Measurements from ENCODE around the gene IER5L.

IER5L gene

GRCh38 chr9:129139233-129139992 is 38.6 kb downstream of the IER5L start:
- H3K4me3 ChIP-seq (ENCODE audit: low read depth, low read length): peak overlapping the region; percentile 44
- TF ChIP-seq CTCF (IDR thresholded peaks at IDR 0.05; ENCODE audit: low read depth, low read length): peak; percentile 70
- no peak for TF ChIP-seq POLR2A (IDR thresholded peaks at IDR 0.05; ENCODE audit: extremely low read depth, insufficient read length)
- TF ChIP-seq MAX (IDR thresholded peaks at IDR 0.05; ENCODE audit: low read depth, low read length): peak; percentile 87
- peak; percentile 60 for TF ChIP-seq MYC (IDR thresholded peaks at IDR 0.05; ENCODE audit: low read depth, low read length)
- peak; percentile 89 for DNase-seq (ENCODE audit: low read depth)

- TF ChIP-seq MAX (IDR thresholded peaks at IDR 0.05; ENCODE audit: low read depth, low read length) (no peak), MYC (IDR thresholded peaks at IDR 0.05; ENCODE audit: low read depth, low read length) (no peak; the same call in 1 of the 2 replicates), POLR2A (IDR thresholded peaks at IDR 0.05; ENCODE audit: extremely low read depth, insufficient read length) (no peak), CTCF (IDR thresholded peaks at IDR 0.05; ENCODE audit: low read depth, low read length) (no peak)
- H3K4me3 ChIP-seq (ENCODE audit: low read depth, low read length): no peak overlapping the region
- DNase-seq (ENCODE audit: low read depth): no peak
Measured at GRCh38 chr9:129138476-129139232, 39.4 kb downstream of the IER5L start.

GRCh38 chr9:129138144-129138462 is 40.0 kb downstream of the IER5L start:
- no peak for TF ChIP-seq MYC (IDR thresholded peaks at IDR 0.05; ENCODE audit: low read depth, low read length)
- TF ChIP-seq MAX (IDR thresholded peaks at IDR 0.05; ENCODE audit: low read depth, low read length): no peak
- no peak for TF ChIP-seq CTCF (IDR thresholded peaks at IDR 0.05; ENCODE audit: low read depth, low read length)
- no peak for TF ChIP-seq POLR2A (IDR thresholded peaks at IDR 0.05; ENCODE audit: extremely low read depth, insufficient read length)
- no peak overlapping the region for H3K4me3 ChIP-seq (ENCODE audit: low read depth, low read length)
- no peak for DNase-seq (ENCODE audit: low read depth)

GRCh38 chr9:129137292-129138143 is 40.5 kb downstream of the IER5L start:
- DNase-seq (ENCODE audit: low read depth): no peak
- no peak for TF ChIP-seq MAX (IDR thresholded peaks at IDR 0.05; ENCODE audit: low read depth, low read length)
- TF ChIP-seq CTCF (IDR thresholded peaks at IDR 0.05; ENCODE audit: low read depth, low read length): no peak
- no peak for TF ChIP-seq POLR2A (IDR thresholded peaks at IDR 0.05; ENCODE audit: extremely low read depth, insufficient read length)
- no peak for TF ChIP-seq MYC (IDR thresholded peaks at IDR 0.05; ENCODE audit: low read depth, low read length)
- no peak overlapping the region for H3K4me3 ChIP-seq (ENCODE audit: low read depth, low read length)

- TF ChIP-seq MAX (IDR thresholded peaks at IDR 0.05; ENCODE audit: low read depth, low read length) (no peak), CTCF (IDR thresholded peaks at IDR 0.05; ENCODE audit: low read depth, low read length) (no peak), MYC (IDR thresholded peaks at IDR 0.05; ENCODE audit: low read depth, low read length) (no peak), POLR2A (IDR thresholded peaks at IDR 0.05; ENCODE audit: extremely low read depth, insufficient read length) (no peak)
- no peak for DNase-seq (ENCODE audit: low read depth)
- H3K4me3 ChIP-seq (ENCODE audit: low read depth, low read length): no peak overlapping the region
Measured at GRCh38 chr9:129136446-129137035, 41.5 kb downstream of the IER5L start.
